Myometrial cell (primary cell): ENCODE results near the gene PTCRA. TPM values are rescaled to one million over a fixed set of nuclear protein-coding genes. Genes with fewer than 3 reads are reported as not detected.

Experiments
- total RNA-seq: library from RNA; depleted of rRNA; stranded (reverse); fragments of >200 nt; gene quantifications from 2 replicates; pipeline ENCODE4 v1.2.3, GENCODE V29; 2015

PTCRA gene, protein sequence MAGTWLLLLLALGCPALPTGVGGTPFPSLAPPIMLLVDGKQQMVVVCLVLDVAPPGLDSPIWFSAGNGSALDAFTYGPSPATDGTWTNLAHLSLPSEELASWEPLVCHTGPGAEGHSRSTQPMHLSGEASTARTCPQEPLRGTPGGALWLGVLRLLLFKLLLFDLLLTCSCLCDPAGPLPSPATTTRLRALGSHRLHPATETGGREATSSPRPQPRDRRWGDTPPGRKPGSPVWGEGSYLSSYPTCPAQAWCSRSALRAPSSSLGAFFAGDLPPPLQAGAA
- total RNA-seq = not detected in 2 replicates

DNA sequence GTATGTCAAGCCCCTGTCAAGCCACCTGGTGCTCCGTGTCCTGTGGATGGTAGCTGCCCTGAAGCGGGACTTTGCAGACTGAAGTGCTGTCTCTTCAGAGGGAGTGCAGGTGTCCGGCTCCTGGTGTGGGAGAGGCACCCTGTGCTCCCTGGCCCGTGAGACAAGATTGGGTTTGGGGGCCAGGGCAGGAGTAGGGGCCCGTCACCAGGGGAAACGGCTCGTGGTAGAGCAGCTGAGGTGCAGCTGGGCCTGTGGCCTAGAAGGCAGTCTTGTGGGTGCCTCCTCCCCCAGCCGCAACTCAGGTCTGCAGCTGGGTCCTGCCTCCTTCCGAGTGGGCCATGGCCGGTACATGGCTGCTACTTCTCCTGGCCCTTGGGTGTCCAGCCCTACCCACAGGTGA is at the start of gene PTCRA:
Gene PTCRA, plus strand, starts transcription at position 322 of the 400 bp plus-strand sequence. Its CDS starts 17 bp downstream, at position 339.

DNA sequence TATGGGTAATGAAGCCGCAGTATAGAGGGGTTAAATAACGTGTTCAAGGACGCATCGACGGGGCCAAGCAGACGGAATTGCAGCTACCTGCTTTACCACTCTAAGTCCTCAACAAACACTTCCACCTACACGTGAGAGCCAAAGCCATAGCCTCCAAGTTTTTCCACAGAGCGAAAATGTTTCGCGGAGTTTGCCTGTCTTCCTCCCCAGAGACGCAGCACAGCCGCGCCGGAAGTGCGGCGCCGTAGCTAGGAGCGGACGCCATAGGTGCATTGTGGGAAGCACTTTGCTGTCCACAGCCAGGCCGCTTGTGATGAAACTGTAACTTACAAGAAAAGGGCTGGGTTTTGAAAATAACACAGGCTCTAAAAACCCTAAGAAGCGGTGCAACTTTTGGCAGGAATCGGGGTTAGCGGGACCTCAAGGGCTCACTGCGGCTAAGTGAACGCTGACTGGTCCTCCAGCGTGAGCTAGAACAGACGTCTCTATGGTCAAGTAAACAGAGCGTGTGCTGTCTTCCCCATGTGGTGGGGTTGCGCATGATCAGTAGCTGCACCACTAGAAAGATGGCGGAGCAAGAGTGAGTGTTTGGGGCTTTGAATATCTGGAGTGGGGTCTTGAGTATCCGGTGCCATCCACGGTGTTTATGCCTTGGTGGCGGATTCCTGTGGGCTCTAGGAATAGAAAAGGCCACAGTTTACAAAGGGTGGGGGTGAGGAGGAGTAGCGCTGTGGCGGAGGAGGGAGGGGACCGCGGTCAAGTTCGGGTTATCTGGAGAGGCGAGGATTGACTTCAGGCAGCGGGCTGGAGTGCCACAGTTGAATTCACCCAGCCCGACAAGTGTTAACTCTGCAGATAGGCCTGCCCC is 36.2 kb upstream of the PTCRA start, which contains the start of gene RPL7L1:
Gene RPL7L1, plus strand, starts transcription at position 245 of the 868 bp plus-strand sequence. Its CDS starts 295 bp downstream, at position 540.

DNA sequence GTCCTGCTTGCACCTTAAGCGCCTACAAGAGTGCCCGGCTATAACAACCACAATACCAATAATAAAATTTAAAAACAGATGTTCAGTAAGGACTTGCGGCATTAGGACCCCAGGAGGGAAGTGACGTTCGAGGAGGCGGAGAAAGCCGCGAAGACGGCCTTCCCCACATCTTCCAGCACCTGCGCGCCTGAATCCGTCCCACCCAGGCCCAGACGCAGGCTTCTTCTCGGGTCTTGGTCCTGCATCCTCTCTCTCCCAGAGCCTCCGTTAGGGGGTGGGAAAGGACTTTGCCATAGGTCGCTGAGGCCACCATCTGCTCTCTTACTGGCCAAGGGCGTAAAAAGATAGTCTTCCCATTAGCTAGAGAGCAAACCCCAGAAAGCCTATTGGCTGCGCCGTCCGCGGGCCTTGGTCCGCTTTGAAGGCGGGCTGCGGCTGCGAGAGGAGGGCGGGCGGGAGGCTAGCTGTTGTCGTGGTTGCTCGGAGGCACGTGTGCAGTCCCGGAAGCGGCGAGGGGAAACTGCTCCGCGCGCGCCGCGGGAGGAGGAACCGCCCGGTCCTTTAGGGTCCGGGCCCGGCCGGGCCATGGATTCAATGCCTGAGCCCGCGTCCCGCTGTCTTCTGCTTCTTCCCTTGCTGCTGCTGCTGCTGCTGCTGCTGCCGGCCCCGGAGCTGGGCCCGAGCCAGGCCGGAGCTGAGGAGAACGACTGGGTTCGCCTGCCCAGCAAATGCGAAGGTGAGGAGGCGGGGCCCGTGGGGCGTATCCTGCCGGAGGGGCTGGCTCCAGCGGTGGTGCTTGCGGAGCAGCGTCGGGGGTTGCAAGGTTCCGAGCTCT is 13.3 kb downstream of the PTCRA start, which contains the start of gene CNPY3:
Gene CNPY3, plus strand, starts transcription at position 495 of the 835 bp plus-strand sequence. Its CDS starts 91 bp downstream, at position 586.

DNA sequence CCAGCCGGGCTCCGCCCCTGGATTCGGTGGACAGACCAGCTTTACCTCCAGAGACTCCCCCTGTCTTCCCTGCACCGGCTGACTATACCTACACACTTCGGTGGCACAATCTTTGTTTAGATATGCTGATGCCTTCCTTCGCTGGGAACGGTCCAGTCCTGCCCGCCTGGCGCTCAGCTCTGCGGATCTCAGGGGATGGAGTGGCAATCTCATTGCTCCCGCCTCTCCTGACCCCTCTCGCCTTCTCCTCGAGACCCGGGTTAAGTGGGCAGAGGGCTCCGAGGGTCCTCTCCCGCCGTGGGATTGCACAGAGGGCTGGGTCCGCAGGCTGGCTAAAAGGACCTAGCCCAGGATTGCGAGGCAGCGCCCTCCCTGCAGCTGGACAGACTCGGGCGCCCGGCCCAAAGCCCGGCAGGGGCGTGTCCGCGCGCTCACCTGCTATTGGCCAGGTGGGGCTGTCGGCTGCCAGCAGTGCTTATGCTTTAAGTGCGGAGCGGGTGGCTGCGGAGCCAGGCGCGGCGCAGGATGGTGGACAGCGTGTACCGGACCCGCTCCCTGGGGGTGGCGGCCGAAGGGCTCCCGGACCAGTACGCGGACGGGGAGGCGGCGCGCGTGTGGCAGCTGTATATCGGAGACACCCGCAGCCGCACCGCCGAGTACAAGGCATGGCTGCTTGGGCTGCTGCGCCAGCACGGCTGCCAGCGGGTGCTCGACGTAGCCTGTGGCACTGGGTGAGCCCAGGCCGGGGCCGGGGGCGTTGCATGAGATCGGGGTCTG is 44.6 kb downstream of the PTCRA start, which contains the start of gene GNMT:
Gene GNMT, plus strand, starts transcription at position 512 of the 777 bp plus-strand sequence. Its CDS starts 14 bp downstream, at position 526.

Other genes starting within 250 kb of the PTCRA start
- gene PRPH2, start 193.5 kb upstream of the PTCRA start, total RNA-seq = 2.0 and 2.7 TPM in 2 replicates
- 32.6 and 55.6 TPM in 2 replicates for gene TBCC, start 169.9 kb upstream of the PTCRA start, total RNA-seq
- 2.0 and 3.9 TPM in 2 replicates for gene BICRAL, start 134.0 kb upstream of the PTCRA start, total RNA-seq
- 132 and 135 TPM in 2 replicates for gene RPL7L1, start 36.4 kb upstream of the PTCRA start, total RNA-seq
- gene CNPY3, start 13.4 kb downstream of the PTCRA start, total RNA-seq = 30.0 and 46.1 TPM in 2 replicates
- not detected in 2 replicates for gene GNMT, start 44.7 kb downstream of the PTCRA start, total RNA-seq
- gene PEX6, start 63.1 kb downstream of the PTCRA start, total RNA-seq = 20.7 and 23.6 TPM in 2 replicates
- 60.3 and 85.6 TPM in 2 replicates for gene PPP2R5D, start 68.5 kb downstream of the PTCRA start, total RNA-seq
- gene MEA1, start 97.9 kb downstream of the PTCRA start, total RNA-seq = 98.9 and 132 TPM in 2 replicates
- 78.9 and 89.7 TPM in 2 replicates for gene KLHDC3, start 98.2 kb downstream of the PTCRA start, total RNA-seq
- gene RRP36, start 105.6 kb downstream of the PTCRA start, total RNA-seq = 132 and 144 TPM in 2 replicates
- gene CUL7, start 137.8 kb downstream of the PTCRA start, total RNA-seq = 49.3 TPM in 2 replicates
- gene MRPL2, start 143.4 kb downstream of the PTCRA start, total RNA-seq = 40.9 and 47.0 TPM in 2 replicates
- gene KLC4, start 143.6 kb downstream of the PTCRA start, total RNA-seq = 10.3 and 21.6 TPM in 2 replicates
- gene PTK7, start 160.3 kb downstream of the PTCRA start, total RNA-seq = 115 and 131 TPM in 2 replicates